Measurements from ENCODE around the gene CCDC136. TPM values are rescaled to one million over a fixed set of nuclear protein-coding genes. Genes with fewer than 3 reads are reported as not detected.
A peak's percentile ranks its signal among the peaks of the same experiment; 100 is the strongest.

Gene CCDC136
- total RNA-seq, 1 donor: 7.2 TPM

DNA sequence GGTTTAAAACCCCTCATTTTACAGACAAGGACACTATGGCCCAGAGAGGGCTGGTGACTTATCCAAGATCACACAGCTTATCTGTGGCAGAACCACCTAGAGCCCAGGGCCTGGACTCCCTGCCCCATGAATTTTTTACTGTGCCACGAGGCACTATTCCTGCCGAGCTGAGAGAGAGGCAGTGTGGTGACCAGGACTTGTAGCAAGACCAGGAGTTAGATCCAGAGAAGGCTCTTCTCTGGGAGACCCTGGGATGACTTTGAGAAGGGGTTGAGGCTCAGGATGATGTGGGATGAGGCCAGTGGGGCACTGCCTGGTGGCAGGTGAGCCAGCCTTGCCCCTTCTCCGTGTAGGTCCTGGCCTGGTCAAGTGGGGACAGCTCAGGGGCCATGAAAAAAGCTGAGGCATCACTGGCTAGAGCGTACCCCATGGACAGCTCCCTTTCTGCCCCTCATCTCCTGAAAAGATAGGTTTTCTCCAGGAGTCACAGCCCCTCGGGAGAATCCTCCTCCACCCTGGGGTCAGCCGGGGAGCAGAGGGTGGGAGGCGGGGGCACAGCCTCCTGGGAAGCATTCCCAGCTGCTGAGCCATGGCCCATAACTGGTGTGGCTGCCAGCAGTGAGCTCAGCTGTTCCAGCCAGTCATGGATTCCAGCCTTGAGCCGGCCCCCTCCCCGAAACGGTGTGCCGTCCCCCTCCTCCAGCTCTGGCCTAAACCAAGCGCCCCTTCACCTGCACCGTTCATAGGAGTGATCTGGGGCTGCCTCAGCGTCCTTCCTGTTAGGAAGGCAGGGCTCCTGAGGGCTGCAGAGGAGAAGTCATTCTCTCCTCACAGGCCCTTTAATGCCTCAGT, 44.2 kb downstream of the CCDC136 start:
- peak; percentile 99 for DNase-seq (ENCODE audit: insufficient read length, low spot score, missing footprints)
- TF ChIP-seq, protein P1, sequence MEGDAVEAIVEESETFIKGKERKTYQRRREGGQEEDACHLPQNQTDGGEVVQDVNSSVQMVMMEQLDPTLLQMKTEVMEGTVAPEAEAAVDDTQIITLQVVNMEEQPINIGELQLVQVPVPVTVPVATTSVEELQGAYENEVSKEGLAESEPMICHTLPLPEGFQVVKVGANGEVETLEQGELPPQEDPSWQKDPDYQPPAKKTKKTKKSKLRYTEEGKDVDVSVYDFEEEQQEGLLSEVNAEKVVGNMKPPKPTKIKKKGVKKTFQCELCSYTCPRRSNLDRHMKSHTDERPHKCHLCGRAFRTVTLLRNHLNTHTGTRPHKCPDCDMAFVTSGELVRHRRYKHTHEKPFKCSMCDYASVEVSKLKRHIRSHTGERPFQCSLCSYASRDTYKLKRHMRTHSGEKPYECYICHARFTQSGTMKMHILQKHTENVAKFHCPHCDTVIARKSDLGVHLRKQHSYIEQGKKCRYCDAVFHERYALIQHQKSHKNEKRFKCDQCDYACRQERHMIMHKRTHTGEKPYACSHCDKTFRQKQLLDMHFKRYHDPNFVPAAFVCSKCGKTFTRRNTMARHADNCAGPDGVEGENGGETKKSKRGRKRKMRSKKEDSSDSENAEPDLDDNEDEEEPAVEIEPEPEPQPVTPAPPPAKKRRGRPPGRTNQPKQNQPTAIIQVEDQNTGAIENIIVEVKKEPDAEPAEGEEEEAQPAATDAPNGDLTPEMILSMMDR (IDR thresholded peaks at IDR 0.05; ENCODE audit: extremely low read depth, low read depth, low read length): no peak
- peaks cover 64% of the 10 kb centered on the region for H3K36me3 ChIP-seq (ENCODE audit: insufficient read depth, low read length)

DNA sequence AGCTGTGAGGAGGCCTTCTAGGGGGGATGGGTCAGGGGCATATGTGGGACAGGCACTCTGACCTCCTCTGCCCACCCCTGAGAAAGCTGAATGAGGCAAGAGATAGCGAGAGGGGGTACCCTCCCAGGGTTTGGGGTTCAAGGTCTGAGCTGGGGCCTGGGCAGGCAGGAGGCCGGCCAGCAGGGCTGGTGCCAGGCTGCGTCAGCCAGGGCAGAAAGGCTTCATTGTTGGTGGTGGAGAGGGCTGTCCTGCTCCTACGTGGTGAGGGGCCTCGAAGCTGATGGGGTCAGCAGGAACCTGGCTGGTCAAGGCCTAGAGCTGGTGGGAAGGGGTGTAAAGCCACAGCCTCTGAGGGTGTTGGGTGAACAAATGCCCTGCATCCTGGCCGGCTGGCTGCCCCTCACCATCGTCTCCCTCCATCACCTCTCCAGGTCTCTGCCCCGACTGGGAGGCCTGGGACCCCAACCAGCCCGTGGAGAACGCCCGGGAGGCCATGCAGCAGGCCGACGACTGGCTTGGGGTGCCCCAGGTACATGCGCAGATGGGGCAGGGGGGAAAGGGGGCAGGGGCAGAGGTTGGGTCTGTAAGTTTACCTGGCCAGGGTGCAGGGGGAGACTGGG, 45.1 kb downstream of the CCDC136 start:
- Histone ChIP-seq H3K4me3 (ENCODE audit: insufficient read depth, low read length) (no peak overlapping the region), H3K36me3 (ENCODE audit: insufficient read depth, low read length) (peaks cover 72% of the 10 kb centered on the region), H3K4me2 (ENCODE audit: insufficient read depth, low read length) (peak overlapping the region; percentile 34), H3K4me1 (ENCODE audit: insufficient read depth, low read length) (peaks cover 48% of the 10 kb centered on the region), H2AFZ (ENCODE audit: low read length) (no peak overlapping the region), H3K27me3 (ENCODE audit: insufficient read depth, low read length) (no peaks in the 10 kb centered on the region), H3K27ac (ENCODE audit: low read depth, low read length) (peak overlapping the region; percentile 84), H3K9me3 (ENCODE audit: low read depth, low read length) (no peaks in the 10 kb centered on the region), H3K79me2 (ENCODE audit: insufficient read depth, low read length) (peaks cover 82% of the 10 kb centered on the region), H4K20me1 (ENCODE audit: insufficient read depth, low read length) (peaks cover 78% of the 10 kb centered on the region)
- DNase-seq (ENCODE audit: insufficient read length, low spot score, missing footprints): peak; percentile 84
- TF ChIP-seq, protein P1 (IDR thresholded peaks at IDR 0.05; ENCODE audit: extremely low read depth, low read depth, low read length): no peak

More for the DNA sequence above, 44.2 kb downstream of the CCDC136 start:
- Histone ChIP-seq H3K9me3 (ENCODE audit: low read depth, low read length) (no peaks in the 10 kb centered on the region), H3K4me2 (ENCODE audit: insufficient read depth, low read length) (peak overlapping the region; percentile 40), H3K4me1 (ENCODE audit: insufficient read depth, low read length) (peaks cover 44% of the 10 kb centered on the region), H3K27me3 (ENCODE audit: insufficient read depth, low read length) (no peaks in the 10 kb centered on the region), H3K79me2 (ENCODE audit: insufficient read depth, low read length) (peaks cover 90% of the 10 kb centered on the region), H2AFZ (ENCODE audit: low read length) (no peak overlapping the region), H4K20me1 (ENCODE audit: insufficient read depth, low read length) (peaks cover 77% of the 10 kb centered on the region), H3K27ac (ENCODE audit: low read depth, low read length) (peak overlapping the region; percentile 84), H3K4me3 (ENCODE audit: insufficient read depth, low read length) (peak overlapping the region; percentile 29)

DNA sequence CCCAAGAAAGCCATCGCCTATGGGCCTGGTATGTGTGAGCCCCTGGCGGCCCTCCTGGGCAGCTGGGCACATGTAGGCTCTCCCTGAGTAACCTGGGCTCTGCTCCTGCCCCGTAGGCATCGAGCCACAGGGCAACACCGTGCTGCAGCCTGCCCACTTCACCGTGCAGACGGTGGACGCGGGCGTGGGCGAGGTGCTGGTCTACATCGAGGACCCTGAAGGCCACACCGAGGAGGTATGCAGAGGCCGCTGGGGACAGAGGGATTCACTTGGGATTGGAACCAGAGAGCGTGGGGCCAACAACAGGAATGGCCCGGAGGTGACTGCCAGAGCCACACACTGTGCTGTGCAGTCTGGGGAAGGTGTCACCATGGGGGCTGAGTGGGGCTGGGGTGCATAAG, 45.8 kb downstream of the CCDC136 start:
- peak; percentile 65 for DNase-seq (ENCODE audit: insufficient read length, low spot score, missing footprints)
- H3K4me1 ChIP-seq (ENCODE audit: insufficient read depth, low read length): peaks cover 44% of the 10 kb centered on the region
- peaks cover 79% of the 10 kb centered on the region for H4K20me1 ChIP-seq (ENCODE audit: insufficient read depth, low read length)
- H3K4me3 ChIP-seq (ENCODE audit: insufficient read depth, low read length): no peak overlapping the region
- no peak overlapping the region for H3K4me2 ChIP-seq (ENCODE audit: insufficient read depth, low read length)
- peaks cover 75% of the 10 kb centered on the region for H3K79me2 ChIP-seq (ENCODE audit: insufficient read depth, low read length)
- peak overlapping the region; percentile 37 for H3K27ac ChIP-seq (ENCODE audit: low read depth, low read length)
- H3K9me3 ChIP-seq (ENCODE audit: low read depth, low read length): no peaks in the 10 kb centered on the region
- TF ChIP-seq, protein P1 (IDR thresholded peaks at IDR 0.05; ENCODE audit: extremely low read depth, low read depth, low read length): no peak
- H2AFZ ChIP-seq (ENCODE audit: low read length): no peak overlapping the region
- peaks cover 78% of the 10 kb centered on the region for H3K36me3 ChIP-seq (ENCODE audit: insufficient read depth, low read length)
- H3K27me3 ChIP-seq (ENCODE audit: insufficient read depth, low read length): no peaks in the 10 kb centered on the region

All from osteoblast (primary cell).